Measurements from ENCODE around the gene KRTAP10-5.

KRTAP10-5 gene

DNA sequence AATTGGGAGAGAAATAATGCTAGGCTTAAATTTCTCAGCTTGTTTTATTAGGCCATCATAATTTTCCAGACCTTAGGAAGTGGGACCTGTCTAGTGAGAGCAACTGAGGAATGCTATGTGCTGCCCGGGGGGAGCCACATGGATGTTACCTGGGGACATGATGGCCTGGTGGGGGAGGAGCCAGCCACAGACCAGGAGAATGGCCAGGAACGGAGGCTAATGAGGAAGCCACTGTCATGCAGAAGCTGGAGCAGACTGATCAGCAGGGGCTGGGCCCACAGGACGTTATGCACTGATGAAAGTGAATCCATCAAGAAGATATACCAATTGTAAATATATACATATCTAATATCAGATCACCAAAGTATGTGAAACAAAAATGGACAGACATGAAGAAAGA lies 35.8 kb downstream of the KRTAP10-5 start:
- no peak for DNase-seq

DNA sequence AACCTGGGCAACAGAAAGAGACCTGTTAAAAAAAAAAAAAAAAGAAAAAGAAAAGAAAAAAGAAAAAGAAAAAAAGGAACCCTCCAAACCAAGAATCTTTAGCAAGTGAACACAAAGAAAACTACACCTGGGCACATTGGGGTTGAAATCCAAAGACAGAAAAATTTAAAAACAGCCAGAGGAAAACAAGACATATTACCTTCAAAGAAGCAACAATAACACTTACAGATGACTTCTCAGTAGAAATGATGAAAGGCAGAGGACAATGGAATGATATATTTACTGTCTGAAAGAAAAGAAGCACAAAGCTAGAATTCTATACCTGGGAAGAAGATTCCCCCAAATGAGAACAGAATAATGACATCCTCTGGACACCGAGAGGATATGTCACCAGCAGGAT lies 37.7 kb downstream of the KRTAP10-5 start:
- no peak for DNase-seq

DNA sequence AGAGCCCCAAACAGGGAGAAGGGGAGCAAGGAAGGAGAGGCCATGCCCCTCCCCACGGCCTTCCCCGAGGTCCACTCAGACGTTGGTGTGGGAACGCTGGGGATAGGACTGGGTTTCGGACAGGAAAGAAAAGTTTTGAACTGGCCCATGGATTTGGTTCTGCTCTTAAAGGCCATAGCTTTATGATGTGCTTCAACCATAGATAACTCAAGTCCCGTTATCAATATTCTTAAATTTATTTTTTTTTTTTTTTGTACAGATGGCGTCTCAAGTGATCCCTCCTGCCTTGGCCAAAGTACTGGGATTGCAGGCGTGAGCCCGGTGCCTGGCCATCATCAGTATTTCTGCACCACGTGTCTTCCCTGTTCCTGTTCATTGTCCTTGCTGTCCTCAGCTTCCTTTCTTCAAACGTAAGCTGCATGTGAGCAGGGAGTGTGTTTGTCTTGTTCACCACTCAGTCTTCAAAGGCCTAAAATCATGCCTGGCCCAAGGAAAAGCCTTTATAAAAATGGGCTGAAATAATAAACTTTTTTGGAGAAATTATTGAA lies 39.6 kb downstream of the KRTAP10-5 start:
- no peak for DNase-seq

DNA sequence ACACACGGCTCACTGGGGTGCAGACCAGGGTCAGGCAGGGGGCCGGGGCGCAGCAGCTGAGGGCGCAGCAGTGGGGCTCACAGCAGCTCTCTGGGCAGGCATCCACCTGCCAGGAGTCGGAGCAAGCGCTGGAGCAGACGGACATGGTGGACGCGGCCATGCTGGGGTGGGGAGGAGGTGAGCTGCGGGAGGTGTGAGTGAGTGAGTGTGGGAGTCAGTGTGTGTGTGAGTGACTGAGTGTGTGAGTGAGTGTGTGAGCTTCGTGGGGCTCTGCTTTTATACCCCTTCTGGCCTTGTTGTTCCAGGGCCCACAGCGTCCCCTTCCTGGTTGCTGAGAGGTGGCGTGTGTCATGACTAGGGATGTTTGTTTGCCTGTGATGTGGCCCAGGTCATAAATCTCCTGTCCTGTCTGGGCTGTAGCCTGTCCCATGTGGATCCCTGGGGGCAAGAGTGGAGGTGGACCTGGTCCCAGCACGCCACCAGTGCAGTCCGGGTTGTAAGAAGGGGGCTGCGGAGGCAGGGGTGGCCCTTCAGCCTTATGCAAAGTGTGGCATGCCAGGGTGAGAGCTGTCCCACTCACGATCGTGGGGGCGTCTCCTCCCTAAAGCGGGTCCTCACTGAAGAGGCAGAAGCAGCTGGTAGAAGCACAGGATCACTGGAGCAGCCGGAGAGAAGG lies 40.3 kb downstream of the KRTAP10-5 start, which contains the start of gene KRTAP10-1:
KRTAP10-1 (minus strand) TSS at position 205 of the 676 bp plus-strand sequence; CDS start at position 160, 45 bp downstream.
- DNase-seq = no peak

DNA sequence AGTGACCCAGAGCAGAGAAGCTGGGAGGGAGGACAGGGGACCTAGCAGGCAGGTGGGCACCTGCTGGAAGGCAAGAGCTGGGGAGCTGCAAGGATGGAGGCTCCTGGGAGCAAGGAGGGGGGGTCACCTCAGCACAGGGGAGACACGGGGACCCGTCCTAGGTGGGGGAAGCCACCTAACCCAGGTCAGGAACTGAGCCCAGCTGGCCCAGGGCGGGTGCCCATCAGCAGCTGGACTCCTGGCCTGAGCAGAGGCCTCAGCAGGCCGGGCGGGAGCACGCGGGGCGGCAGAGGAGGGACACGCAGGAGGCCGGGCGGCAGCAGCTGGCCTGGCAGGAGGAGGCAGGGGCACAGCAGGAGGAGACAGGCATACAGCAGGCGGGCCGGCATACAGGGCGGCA lies 41.4 kb downstream of the KRTAP10-5 start:
- DNase-seq = no peak

DNA sequence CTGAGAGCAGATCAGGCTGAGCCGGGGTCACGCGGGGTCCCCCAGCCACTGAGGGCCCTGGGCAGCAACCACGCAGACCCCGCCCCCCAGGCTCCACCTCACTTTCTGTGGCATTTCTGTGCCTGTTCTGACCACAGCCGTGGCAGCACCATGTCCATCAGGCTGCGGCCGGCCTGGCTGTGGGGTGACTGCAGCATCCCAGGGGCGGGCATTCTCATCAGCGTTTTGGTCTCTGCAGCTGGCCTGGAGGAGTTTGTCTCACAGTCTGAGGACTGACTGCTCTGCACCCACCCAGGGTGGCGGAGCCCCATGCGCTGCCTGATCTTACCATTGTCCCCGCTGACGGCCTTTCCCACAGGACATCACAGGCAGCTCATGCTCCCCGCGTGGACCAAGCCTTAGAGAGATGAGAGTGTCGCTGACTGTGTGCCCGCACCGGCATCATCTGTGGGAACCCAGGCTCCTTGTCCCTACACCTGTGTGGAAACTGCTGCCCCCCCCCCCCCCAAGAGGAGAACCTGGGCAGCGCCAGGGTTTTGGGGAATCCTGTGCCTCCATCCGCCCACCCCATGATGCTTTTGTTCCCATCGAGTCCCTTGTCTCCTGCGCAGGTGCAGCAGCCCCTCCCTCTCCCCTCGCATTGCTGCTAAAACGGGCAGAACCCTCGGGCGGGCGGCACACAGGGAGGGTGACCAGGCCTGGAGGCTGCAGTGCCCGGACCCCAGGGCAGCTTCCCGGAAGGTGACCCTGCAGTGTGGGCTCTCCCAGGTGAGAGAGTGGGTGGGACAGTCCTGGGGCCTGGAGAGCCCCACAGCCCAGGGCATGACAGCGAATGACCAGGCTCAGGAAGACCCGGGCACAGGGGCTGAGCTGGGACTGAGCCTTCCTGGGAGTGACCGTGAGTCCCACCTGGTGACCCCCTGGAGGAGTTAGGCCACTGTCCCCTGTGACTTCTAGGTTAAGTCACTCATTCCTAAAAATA lies 42.2 kb downstream of the KRTAP10-5 start:
- DNase-seq = no peak

DNA sequence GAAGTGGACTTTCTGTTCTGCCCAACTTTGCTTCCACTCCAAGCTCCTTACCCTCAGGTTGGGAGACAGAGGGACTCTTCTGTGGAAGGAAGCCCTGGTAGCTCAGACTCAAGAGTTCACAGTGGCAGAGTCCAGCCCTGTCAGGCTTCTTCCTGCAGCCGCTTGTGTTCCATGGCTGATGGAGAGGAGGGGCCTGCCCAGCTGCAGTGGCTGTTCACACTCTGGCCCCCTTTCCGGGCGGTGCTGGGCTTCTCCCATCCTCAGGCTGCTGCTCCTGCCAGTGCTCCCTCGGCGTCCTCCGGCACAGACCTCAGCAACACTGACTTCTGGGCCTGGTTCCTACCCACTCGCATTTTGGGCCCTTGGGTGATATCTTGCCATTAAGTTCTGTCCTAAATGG lies 44.4 kb downstream of the KRTAP10-5 start:
- DNase-seq = no peak

DNA sequence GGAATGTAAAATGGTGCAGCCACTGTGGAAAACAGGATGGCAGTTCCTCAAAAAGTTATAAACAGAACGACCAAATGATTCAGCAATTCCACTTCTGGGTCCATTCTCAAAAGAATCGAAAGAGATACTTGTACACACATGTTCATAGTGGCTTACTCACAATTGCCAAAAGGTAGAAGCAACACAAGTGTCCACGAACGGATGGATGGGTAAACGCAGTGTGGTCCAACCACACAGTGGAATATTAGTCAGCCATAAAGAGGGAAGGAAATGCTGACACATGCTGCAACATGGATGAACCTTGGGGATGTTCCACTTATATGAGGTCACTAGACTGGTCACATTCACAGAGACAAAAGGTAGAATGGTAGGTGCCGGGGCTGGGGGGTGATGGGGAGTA lies 45.7 kb downstream of the KRTAP10-5 start:
- no peak for DNase-seq

DNA sequence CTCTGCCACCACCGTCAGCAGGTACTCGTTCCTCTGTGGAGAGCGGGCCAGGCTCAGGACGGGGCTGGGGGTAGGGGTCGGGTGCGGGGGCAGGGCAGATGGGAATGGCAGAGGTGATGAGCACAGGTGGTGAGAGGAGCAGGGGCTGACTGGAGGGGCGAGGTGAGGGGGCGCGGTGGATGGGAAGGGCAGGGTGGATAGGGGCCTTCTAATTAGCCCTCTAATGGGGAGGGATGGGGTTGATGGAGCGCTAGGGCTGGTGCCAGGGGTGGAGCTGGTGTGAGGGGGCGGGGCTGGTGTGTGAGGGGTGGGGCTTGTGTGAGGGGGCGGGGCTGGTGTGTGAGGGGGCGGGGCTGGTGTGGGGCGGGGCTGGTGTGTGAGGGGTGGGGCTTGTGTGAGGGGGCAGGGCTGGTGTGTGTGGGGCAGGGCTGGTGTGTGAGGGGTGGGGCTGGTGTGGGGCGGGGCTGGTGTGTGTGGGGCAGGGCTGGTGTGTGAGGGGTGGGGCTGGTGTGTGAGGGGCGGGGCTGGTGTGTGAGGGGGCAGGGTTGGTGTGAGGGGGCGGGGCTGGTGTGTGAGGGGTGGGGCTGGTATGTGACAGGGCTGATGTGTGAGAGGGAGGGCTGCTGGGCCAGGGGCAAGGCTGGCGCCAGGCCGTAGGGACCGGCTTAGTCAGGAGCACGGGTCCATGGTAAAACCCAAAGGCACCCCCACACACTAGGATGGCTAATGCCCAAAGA lies 46.3 kb downstream of the KRTAP10-5 start:
- DNase-seq = no peak

DNA sequence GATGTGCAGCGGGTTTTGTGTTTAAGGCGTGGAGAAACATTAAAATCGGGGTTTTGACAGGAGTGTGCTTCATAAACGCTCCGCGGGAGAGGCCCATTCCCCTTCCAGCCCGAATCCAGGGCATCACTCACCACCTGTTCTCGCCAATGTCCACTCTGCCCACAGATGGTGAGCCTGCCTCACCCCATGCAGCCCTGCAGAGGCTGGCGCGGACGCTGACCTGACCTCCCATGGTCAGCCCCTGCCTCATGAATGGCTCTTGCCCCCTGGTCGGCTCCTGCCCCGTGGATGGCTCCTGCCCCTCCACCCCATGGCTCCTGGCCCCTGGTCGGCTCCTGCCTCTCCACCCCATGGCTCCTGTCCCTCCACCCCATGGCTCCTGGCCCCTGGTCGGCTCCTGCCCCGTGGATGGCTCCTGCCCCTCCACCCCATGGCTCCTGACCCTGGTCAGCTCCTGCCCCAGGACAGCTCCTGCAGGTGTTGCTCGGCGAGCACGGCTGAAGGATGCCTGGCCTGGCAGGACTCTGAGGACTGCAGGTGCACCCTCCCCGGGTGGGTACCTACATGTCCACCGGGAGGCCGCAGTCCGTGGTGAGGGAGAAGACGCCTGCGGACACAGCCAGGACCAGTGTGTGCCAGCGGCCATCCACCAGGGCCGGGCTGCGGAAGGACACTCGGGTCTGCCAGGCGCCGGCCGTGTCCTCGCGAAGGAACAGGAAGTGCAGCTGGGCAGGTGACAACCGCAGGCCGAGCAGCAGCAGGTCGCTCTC lies 47.1 kb downstream of the KRTAP10-5 start:
- no peak for DNase-seq

DNA sequence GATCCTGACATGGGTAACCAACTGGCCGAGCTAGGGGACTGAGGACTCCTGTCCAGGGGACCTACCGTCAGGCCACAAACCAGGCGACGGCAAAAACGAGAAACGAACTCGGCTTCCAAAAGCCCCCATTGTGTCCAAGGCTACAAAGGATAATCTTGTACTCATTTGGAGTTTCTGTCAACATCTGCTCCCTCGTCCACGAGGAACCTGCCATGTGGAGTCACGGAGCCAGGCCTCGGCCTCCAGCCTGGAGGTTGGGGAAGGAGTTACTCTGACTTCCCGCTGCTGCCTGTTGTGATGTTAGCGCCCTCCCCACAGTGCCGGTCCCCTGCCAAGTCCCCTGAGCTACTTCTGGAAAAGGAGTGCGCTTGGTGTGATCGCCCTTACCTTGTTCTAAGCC lies 47.7 kb downstream of the KRTAP10-5 start:
- DNase-seq = no peak

DNA sequence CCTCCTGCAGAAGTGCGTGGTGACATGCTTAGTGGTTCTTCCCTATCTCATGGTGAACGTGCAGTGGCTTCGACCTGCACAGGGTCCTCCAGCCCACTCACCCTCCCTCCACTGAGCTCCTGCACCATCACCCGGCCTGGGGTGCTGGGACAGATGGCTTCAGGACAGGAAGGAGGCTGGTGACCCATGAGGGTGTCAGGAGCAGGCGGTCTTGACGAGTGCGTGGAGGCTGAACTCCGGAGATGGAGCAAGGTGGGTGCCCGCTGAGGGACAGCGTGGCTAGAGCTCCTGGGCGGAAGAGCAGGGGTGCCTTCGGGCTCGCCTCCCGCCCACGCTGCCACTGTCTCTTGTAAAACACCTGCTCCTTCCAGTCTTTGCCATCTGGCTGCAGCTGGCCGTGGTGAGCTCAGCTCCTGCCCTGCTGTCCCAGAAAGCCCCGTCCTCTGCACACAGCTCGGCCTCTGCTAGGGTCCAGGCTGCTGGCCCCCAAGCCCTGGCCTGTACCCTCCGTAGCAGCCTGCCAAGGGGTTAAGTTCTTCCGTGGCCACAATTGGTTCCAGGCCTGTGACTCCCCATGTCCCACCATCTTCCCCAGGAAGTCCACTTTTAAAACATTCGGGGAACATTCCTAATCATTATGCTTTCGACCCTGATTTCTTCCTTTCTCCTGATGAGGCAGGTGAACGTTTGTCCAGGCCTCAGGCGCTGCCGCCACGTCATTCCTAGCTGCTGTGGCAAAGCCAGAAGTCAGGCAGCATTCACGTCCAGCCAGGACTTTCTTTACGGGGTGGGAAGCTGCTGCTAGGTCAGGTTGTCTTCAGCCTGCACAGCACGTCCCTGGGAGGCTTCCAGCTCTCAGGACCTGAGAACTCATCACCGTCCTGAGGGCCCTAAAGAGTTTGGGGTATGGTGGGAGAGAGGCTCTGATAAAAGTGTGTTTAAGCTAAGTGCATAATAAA lies 48.5 kb downstream of the KRTAP10-5 start:
- no peak for DNase-seq

DNA sequence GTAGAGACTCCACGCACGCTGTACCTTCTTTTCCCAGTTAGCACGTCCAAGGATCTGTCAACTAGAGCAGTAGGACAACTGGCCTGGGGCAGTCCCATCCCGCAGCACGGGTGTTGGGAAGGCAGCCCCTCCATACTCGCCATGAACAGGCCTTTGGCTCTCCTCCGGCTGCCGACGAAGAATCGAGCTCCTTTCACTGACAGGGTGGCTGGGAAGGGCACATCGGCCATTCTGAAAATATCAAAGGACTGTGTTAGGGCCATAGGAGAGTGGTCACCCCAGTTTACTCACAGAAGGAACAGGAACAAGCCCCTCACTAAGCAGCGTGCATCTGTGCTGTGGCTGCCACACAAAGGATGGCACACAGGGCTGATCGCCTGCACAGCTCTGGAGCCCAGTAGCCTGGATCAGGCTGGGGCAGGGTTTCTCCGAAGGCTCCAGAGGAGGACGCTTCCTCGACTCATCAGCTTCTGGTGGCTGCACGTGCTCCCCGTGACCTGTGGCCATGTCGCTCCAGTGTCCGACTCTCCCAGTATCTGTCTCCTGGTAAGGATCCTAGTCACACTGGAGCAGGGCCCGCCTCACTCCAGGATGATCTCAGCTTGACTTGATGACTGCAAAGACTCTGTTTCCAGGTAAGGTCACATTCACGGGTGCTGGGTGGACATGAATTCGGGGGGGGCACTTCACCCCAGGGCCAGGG lies 49.4 kb downstream of the KRTAP10-5 start:
- no peak for DNase-seq

DNA sequence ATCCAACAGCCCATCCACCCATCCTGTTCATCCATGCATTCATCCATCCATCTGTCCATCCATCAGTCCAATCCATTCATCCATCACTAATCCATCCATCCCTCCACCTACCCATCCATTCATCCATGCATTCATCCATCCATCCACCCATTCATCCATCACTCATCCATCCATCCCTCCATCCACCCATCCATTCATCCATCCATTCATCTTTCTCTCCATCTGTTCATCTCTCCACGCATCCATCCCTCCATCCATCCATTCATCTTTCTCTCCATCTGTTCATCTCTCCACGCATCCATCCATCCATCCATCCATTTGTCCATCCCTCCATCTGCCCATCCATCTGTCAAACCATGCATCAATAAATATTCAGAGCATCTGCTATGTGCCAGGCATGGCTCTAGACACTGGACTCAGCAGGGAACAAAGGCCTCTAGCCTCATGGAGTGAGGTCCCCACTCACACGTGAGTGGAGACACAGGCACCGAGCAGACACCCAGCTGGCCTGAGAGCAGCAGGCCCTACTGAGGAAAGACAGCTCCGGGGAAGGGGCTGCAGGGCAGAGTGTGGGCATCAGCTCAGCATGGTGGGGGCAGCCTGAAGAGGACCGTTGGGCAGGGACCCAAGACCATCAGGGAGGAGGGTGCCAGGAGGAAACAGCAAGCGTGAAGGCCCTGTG lies 50.0 kb downstream of the KRTAP10-5 start:
- no peak for DNase-seq

DNA sequence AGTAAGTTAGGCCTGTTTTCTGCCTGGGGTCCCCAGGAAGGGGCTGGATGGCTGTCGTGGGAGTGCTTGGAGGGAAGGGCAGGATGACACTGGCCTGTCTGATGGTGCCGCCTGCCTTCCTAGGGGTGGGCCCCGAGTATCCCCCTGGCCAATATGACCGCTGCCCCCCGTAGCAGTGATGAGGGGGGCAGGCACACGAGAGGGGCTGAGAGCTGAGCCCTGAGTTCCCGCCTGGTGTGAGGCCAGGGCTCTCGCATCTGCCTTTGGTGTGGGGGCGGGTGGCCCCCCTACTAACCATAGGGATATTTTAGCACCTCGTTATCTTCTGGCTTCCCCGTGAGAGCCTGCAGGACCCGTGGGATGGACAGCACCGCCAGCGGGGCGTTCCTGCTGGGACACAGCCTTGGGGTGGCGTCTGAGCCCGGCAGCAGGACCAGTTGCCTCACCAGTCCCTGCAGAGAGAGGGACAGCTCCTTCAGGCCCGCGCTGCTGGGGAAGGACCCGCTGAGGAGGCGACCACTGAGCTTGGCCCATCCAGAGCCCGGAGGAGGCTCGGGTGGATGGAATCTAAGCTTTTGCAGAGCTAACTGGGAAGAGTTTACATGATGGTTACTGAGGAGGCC lies 50.8 kb downstream of the KRTAP10-5 start:
- no peak for DNase-seq
